Esophagus (tissue), 2 donors: ENCODE results near the gene TBX19. TPM values are rescaled to one million over a fixed set of nuclear protein-coding genes. Genes with fewer than 3 reads are reported as not detected.

Source experiments
- H3K27ac ChIP-seq, 2 donors: one replicate each; pipeline ENCODE4 v1.5.1; 2013; ENCODE audit warnings: low read depth in 2 of 2, mild to moderate bottlenecking in 2 of 2, inconsistent platforms in 1 of 2, low read length in 1 of 2, moderate library complexity in 1 of 2
- H3K27me3 ChIP-seq, 2 donors: one replicate each; pipeline ENCODE4 v1.6.1; 2013; ENCODE audit warnings: low read length in 2 of 2, control low read depth in 1 of 2, mild to moderate bottlenecking in 1 of 2; ENCODE audit not compliant: insufficient read depth in 2 of 2, control insufficient read depth in 1 of 2
- H3K36me3 ChIP-seq, 2 donors: one replicate each; pipeline ENCODE4 v1.6.1; 2013; ENCODE audit warnings: low read length in 1 of 2; ENCODE audit not compliant: control insufficient read depth in 2 of 2, insufficient read depth in 2 of 2
- H3K4me1 ChIP-seq, 2 donors: one replicate each; pipeline ENCODE4 v1.6.1; 2013; ENCODE audit warnings: low read length in 1 of 2; ENCODE audit not compliant: control insufficient read depth in 2 of 2, insufficient read depth in 2 of 2
- H3K4me3 ChIP-seq, 2 donors: one replicate each; pipeline ENCODE4 v1.5.1; 2013; ENCODE audit warnings: low read length in 2 of 2, mild to moderate bottlenecking in 2 of 2, low read depth in 1 of 2, moderate library complexity in 1 of 2
- H3K9me3 ChIP-seq, 2 donors: one replicate each; pipeline ENCODE4 v1.6.1; 2013; ENCODE audit warnings: mild to moderate bottlenecking in 2 of 2, low read depth in 1 of 2, low read length in 1 of 2, moderate library complexity in 1 of 2; ENCODE audit not compliant: control insufficient read depth in 2 of 2, insufficient read depth in 1 of 2
- WGBS, 2 donors: extraction: QIAGEN DNeasy Blood & Tissue Kit; methylation state at CpG; one replicate each; pipeline ENCODE4 v1.1.7; 2013; 5-methylcytosine and 5-hydroxymethylcytosine counted together
- polyA plus RNA-seq, 2 donors: library from polyadenylated mRNA; stranded (reverse); fragments of 200-250 nt; gene quantifications; one replicate each; pipeline ENCODE4 v1.2.3, GENCODE V29; 2013
- donor health status: healthy with polysubstance abuse.
- donor health status: Bipolar disorder and iron deficiency.

The TBX19 gene
- polyA plus RNA-seq, 2 donors = 1.2 to 1.7 TPM

- Histone ChIP-seq H3K27ac (no peak overlapping the region), H3K4me3 (no peak overlapping the region), H3K27me3 (no peaks in the 10 kb centered on the region), H3K4me1 (no peaks in the 10 kb centered on the region), H3K36me3 (no peaks in the 10 kb centered on the region), H3K9me3 (no peaks in the 10 kb centered on the region)
- WGBS, 2 donors = 95% methylated on average over 1 of the region's 1 CpG
Measured at GRCh38 chr1:168271636-168272035, 9.0 kb upstream of the TBX19 start.

DNA sequence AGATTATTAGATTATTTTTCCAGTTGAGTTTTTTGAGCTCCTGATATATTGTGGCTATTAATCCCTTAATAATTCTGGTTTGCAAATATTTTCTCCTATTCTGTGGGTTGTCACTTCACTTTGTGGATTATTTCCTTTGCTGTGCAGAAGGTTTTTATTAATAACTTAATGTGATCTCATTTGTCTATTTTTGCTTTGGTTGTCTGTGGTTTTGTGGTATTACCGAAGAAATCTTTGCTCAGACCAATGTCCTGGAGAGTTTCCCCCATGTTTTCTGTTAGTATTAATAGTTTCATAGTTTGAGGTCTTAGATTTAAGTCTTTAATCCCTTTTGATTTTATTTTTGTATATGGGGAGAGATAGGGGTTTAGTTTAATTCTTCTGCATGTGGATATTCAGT lies 7.1 kb upstream of the TBX19 start:
- Histone ChIP-seq H3K27ac (no peak overlapping the region), H3K4me3 (no peak overlapping the region), H3K9me3 (no peaks in the 10 kb centered on the region), H3K27me3 (no peaks in the 10 kb centered on the region), H3K36me3 (no peaks in the 10 kb centered on the region), H3K4me1 (no peaks in the 10 kb centered on the region)
- WGBS, 2 donors = 58 to 71% methylated on average over 1 of the region's 1 CpG

DNA sequence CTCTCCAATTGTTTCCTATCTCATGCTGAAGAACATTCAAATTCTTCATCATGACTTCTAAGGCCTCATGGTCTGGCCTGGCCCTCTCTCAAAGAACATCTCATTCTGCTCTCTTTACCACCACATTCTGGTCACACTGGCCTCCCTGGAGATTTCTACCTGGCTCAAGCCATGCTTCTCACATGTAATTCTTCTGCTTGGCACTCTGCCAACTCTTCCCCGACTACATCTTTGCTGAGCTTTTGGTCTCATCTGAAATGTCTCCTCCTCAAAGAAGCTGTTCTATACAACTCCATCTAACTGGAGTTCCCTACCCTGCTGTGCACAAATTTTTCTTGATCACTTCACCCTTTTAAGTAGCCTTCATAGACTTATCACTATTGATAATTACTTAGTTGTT lies 1.4 kb upstream of the TBX19 start:
- H3K36me3 ChIP-seq = no peaks in the 10 kb centered on the region
- H3K9me3 ChIP-seq = no peaks in the 10 kb centered on the region
- no peak overlapping the region for H3K4me3 ChIP-seq
- 84 to 97% methylated on average over 1 of the region's 1 CpG for WGBS, 2 donors
- no peaks in the 10 kb centered on the region for H3K27me3 ChIP-seq
- H3K4me1 ChIP-seq = no peaks in the 10 kb centered on the region
- H3K27ac ChIP-seq = no peak overlapping the region

GRCh38 chr1:168281603-168282325 lies 1.1 kb downstream of the TBX19 start:
- Histone ChIP-seq H3K9me3 (no peaks in the 10 kb centered on the region), H3K4me1 (no peaks in the 10 kb centered on the region), H3K36me3 (no peaks in the 10 kb centered on the region), H3K27ac (no peak overlapping the region), H3K27me3 (no peaks in the 10 kb centered on the region), H3K4me3 (no peak overlapping the region)
- 89 to 90% methylated on average over 11 of the region's 11 CpGs for WGBS, 2 donors

- Histone ChIP-seq H3K27ac (no peak overlapping the region), H3K4me1 (no peaks in the 10 kb centered on the region), H3K27me3 (no peaks in the 10 kb centered on the region), H3K9me3 (no peaks in the 10 kb centered on the region), H3K4me3 (no peak overlapping the region), H3K36me3 (no peaks in the 10 kb centered on the region)
Measured at GRCh38 chr1:168285521-168285790, 4.8 kb downstream of the TBX19 start.

GRCh38 chr1:168285971-168286927 lies 5.6 kb downstream of the TBX19 start:
- Histone ChIP-seq H3K9me3 (no peaks in the 10 kb centered on the region), H3K4me3 (no peak overlapping the region), H3K4me1 (no peaks in the 10 kb centered on the region), H3K27me3 (no peaks in the 10 kb centered on the region), H3K27ac (no peak overlapping the region), H3K36me3 (no peaks in the 10 kb centered on the region)
- WGBS, 2 donors = 78 to 93% methylated on average over 4 of the region's 4 CpGs

GRCh38 chr1:168287237-168287664 lies 6.6 kb downstream of the TBX19 start:
- WGBS, 2 donors = 97 to 100% methylated on average over 1 of the region's 1 CpG
- H3K9me3 ChIP-seq = no peaks in the 10 kb centered on the region
- H3K36me3 ChIP-seq = no peaks in the 10 kb centered on the region

DNA sequence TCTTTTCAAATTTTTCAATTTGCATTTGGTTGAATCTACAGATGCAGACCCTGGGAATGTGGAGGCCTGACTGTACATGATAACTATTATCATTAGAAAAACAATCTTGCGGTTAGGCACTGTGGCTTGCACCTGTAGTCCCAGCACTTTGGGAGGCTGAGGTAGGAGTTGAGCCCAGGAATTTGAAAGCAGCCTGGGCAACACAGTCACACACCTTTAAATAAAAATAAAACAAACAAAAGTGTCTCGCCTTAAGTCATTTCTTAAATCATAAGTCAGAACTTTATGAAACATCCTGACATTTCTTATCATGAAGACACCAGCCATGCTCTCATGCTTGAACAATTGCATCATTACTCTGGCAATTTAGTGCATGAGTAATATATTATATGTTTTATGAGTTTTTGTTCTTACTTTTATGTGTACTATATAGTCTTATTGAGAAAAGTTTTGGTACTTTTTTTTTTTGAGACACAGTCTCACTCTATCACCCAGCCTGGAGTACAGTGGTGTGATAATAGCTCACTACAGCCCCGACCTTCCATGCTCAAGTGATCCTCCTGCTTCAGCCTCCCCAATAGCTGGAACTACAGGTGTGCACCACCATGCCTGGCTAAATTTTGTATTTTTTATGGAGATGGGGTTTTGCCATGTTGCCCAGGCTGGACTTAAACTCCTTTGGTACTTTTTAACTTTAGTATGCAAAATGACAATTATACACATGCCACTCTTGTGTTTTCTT lies 7.8 kb downstream of the TBX19 start:
- Histone ChIP-seq H3K4me3 (no peak overlapping the region), H3K4me1 (no peaks in the 10 kb centered on the region), H3K36me3 (no peaks in the 10 kb centered on the region), H3K27ac (no peak overlapping the region), H3K27me3 (no peaks in the 10 kb centered on the region), H3K9me3 (no peaks in the 10 kb centered on the region)
- WGBS, 2 donors = 92 to 96% methylated on average over 3 of the region's 3 CpGs

More at GRCh38 chr1:168287237-168287664, 6.6 kb downstream of the TBX19 start:
- Histone ChIP-seq H3K27ac (no peak overlapping the region), H3K4me1 (no peaks in the 10 kb centered on the region), H3K27me3 (no peaks in the 10 kb centered on the region), H3K4me3 (no peak overlapping the region)

- Histone ChIP-seq H3K4me3 (no peak overlapping the region), H3K36me3 (no peaks in the 10 kb centered on the region), H3K4me1 (no peaks in the 10 kb centered on the region), H3K9me3 (no peaks in the 10 kb centered on the region), H3K27ac (no peak overlapping the region), H3K27me3 (no peaks in the 10 kb centered on the region)
- 91 to 95% methylated on average over 15 of the region's 15 CpGs for WGBS, 2 donors
Measured at GRCh38 chr1:168291222-168291837, 10.7 kb downstream of the TBX19 start.
